GM12878 (cell line): ENCODE results near the gene BPIFB3. TPM values are rescaled to one million over a fixed set of nuclear protein-coding genes. Genes with fewer than 3 reads are reported as not detected.

Source experiments
- ATAC-seq: fragments of 200-7000 bp; cut with Tn5 transposase; 3 replicates; pipeline ENCODE4 v1.9.1; 2020; ENCODE audit warnings: mild to moderate bottlenecking, moderate library complexity
- BruUV-seq: library from RNA; stranded (reverse); fragments of 400-500 nt; replicated peaks from 2 replicates; lab custom pipeline; 2021; lab: Mats Ljungman, UMichigan
- CTCF ChIA-PET: fragments of 300-600 bp; sonication (Branson Sonifier 250); formaldehyde crosslinking; extraction: SDS; loops from one replicate; lab custom pipeline; 2021; ENCODE audit warnings: inconsistent platforms; lab: Yijun Ruan, JAX
- POLR2A ChIA-PET: fragments of 350-600 bp; formaldehyde crosslinking; extraction: SDS; loops from one replicate; lab custom pipeline; 2021; ENCODE audit warnings: inconsistent platforms; lab: Charles Lee
- RAD21 ChIA-PET: fragments of 300-600 bp; sonication (Branson Sonifier 250); formaldehyde crosslinking; loops from one replicate; lab custom pipeline; 2023; ENCODE audit warnings: antibody characterized with exemption; ENCODE audit not compliant: unreplicated experiment; lab: Charles Lee
- SMC1A ChIA-PET: fragments of 300-600 bp; sonication (Branson Sonifier 250); formaldehyde crosslinking; loops from one replicate; lab custom pipeline; 2023; ENCODE audit not compliant: unreplicated experiment, uncharacterized antibody; lab: Charles Lee
- DNase-seq: peaks from one replicate; pipeline ENCODE4 v3.0.0-alpha.2; 2011; ENCODE audit warnings: low read depth, low spot score
- FAIRE-seq: peaks from 3 replicates; lab custom pipeline; 2011; peaks lifted over from hg19 to GRCh38; lab: Jason Lieb, UNC
- H2AFZ ChIP-seq: 2 replicates; pipeline ENCODE4 v1.6.0; 2011; ENCODE audit warnings: low read depth, low read length, control low read depth; ENCODE audit not compliant: control insufficient read depth
- H3K27ac ChIP-seq: 2 replicates; pipeline ENCODE4 v1.5.1; 2011; ENCODE audit warnings: control low read depth; ENCODE audit not compliant: control insufficient read depth, insufficient read depth
- H3K27me3 ChIP-seq, 2 experiments: replicated peaks in 1 of 2; 2 replicates each; pipeline versions ENCODE4 v1.6.0 to v1.6.1; 2011; ENCODE audit warnings: low read length in 1 of 2; ENCODE audit not compliant: control insufficient read depth in 2 of 2, insufficient read depth in 2 of 2
- H3K36me3 ChIP-seq, 2 experiments: 2 replicates each; pipeline ENCODE4 v1.5.1; 2011; ENCODE audit warnings: low read length in 1 of 2; ENCODE audit not compliant: control insufficient read depth in 2 of 2, insufficient read depth in 2 of 2
- H3K4me1 ChIP-seq: 2 replicates; pipeline ENCODE4 v1.6.1; 2011; ENCODE audit warnings: mild to moderate bottlenecking, low read length, moderate library complexity, mixed read lengths; ENCODE audit not compliant: control insufficient read depth, insufficient read depth
- H3K4me2 ChIP-seq: 2 replicates; pipeline ENCODE4 v1.6.0; 2011; ENCODE audit warnings: control low read depth; ENCODE audit not compliant: control insufficient read depth, insufficient read depth
- H3K4me3 ChIP-seq: fragments of 200-600 bp; sonication (generic); 2 replicates; pipeline ENCODE4 v1.5.1; 2016
- H3K79me2 ChIP-seq: 2 replicates; pipeline ENCODE4 v1.6.0; 2011; ENCODE audit warnings: low read length; ENCODE audit not compliant: control insufficient read depth, insufficient read depth
- H3K9ac ChIP-seq: 2 replicates; pipeline ENCODE4 v1.8.0; 2011; ENCODE audit warnings: low read length, control low read depth, mixed read lengths; ENCODE audit not compliant: control insufficient read depth, insufficient read depth
- H3K9me3 ChIP-seq: replicated peaks from 3 replicates; pipeline ENCODE4 v1.5.1; 2011; ENCODE audit warnings: mild to moderate bottlenecking, low read length; ENCODE audit not compliant: control insufficient read depth, insufficient read depth
- H4K20me1 ChIP-seq: 2 replicates; pipeline ENCODE4 v1.6.0; 2011; ENCODE audit not compliant: control insufficient read depth, insufficient read depth
- BCL3 ChIP-seq: IDR thresholded peaks from 2 replicates; pipeline ENCODE4 v1.6.1; 2011; ENCODE audit warnings: borderline replicate concordance, low read depth, mild to moderate bottlenecking, moderate library complexity, low read length; ENCODE audit not compliant: insufficient read depth, poor library complexity, severe bottlenecking
- DPF2 ChIP-seq: fragments of 450-650 bp; IDR thresholded peaks from 2 replicates; pipeline ENCODE4 v1.6.1; 2017; ENCODE audit warnings: mild to moderate bottlenecking
- GABPA ChIP-seq: IDR thresholded peaks from 2 replicates; pipeline ENCODE4 v1.6.1; 2014; ENCODE audit warnings: antibody characterized with exemption, low read depth, mild to moderate bottlenecking, inconsistent platforms
- JUNB ChIP-seq: IDR thresholded peaks from 2 replicates; pipeline ENCODE4 v1.6.1; 2016; ENCODE audit warnings: antibody characterized with exemption, mild to moderate bottlenecking
- PAX8 ChIP-seq: fragments of 450-650 bp; IDR thresholded peaks from 2 replicates; pipeline ENCODE4 v1.6.1; 2017; ENCODE audit warnings: mild to moderate bottlenecking, moderate library complexity
- POLR2AphosphoS5 ChIP-seq: IDR thresholded peaks from 2 replicates; pipeline ENCODE4 v1.6.1; 2011; ENCODE audit warnings: mild to moderate bottlenecking, low read length, inconsistent platforms
- RCOR1 ChIP-seq: conservative IDR thresholded peaks from 2 replicates; pipeline ENCODE4 v1.6.1; 2012; ENCODE audit warnings: low read depth, low read length, improper control_type of control experiment
- SP1 ChIP-seq: IDR thresholded peaks from one replicate; pipeline ENCODE4 v1.6.1; 2011; ENCODE audit warnings: low read depth, low read length
- USF2 ChIP-seq: IDR thresholded peaks from 2 replicates; pipeline ENCODE4 v1.6.1; 2011; ENCODE audit warnings: low read depth, low read length, improper control_type of control experiment, borderline replicate concordance
- YBX1 ChIP-seq: fragments of 450-650 bp; IDR thresholded peaks from 2 replicates; pipeline ENCODE4 v1.6.1; 2016; ENCODE audit warnings: antibody characterized with exemption
- ZNF217 ChIP-seq: fragments of 450-650 bp; IDR thresholded peaks from 2 replicates; pipeline ENCODE4 v1.6.1; 2017; ENCODE audit warnings: antibody characterized with exemption, mild to moderate bottlenecking
- ZNF384 ChIP-seq: IDR thresholded peaks from 2 replicates; pipeline ENCODE4 v1.6.1; 2012; ENCODE audit warnings: low read depth, mild to moderate bottlenecking, low read length, improper control_type of control experiment, borderline replicate concordance
- ZNF622 ChIP-seq: fragments of 450-650 bp; IDR thresholded peaks from 2 replicates; pipeline ENCODE4 v1.6.1; 2017; ENCODE audit warnings: mild to moderate bottlenecking, inconsistent platforms
- WGBS: methylation state at CpG from one replicate; pipeline ENCODE4 v1.1.6; 2016; ENCODE audit warnings: low lambda C conversion rate; ENCODE audit not compliant: insufficient replicate concordance, insufficient coverage; ENCODE audit errors: missing lambda C conversion rate; 5-methylcytosine and 5-hydroxymethylcytosine counted together
- in situ Hi-C: fragments of 300-500 bp; cut with MboI; formaldehyde crosslinking; loops from 9 replicates; pipeline ENCODE4 v1.14.3; 2018; ENCODE audit warnings: mixed read lengths
- intact Hi-C: fragments of 100-400 bp; cut with micrococcal nuclease; formaldehyde crosslinking; loops from one replicate; pipeline ENCODE4 v1.14.2; 2022; ENCODE audit not compliant: unreplicated experiment
- polyA plus RNA-seq, 11 experiments: library from polyadenylated mRNA; depleted of rRNA in 4 of 11; unstranded in 6 of 11; stranded (reverse) in 5 of 11; fragments of >200 nt; fragmentation: Nextera tagmentation in 4 of 11; fragmentation: Illumina TruSeq in 1 of 11; extraction: Ambion mirVana in 4 of 11; extraction: Trizol in 1 of 11; gene quantifications; 1 replicate in 1 of 11; 2 replicates in 10 of 11; pipeline versions ENCODE4 v1.2.1 to v1.2.3, GENCODE V29; 2011 to 2016; ENCODE audit warnings: inconsistent platforms in 2 of 11, missing spikeins in 2 of 11, low read depth in 1 of 11
- total RNA-seq, 4 experiments: library from RNA; depleted of rRNA in 3 of 4; stranded (reverse); fragments of >200 nt in 3 of 4; fragmentation: Illumina TruSeq in 1 of 4; extraction: Trizol in 1 of 4; gene quantifications; 2 replicates each; pipeline versions ENCODE4 v1.2.1 to v1.2.3, GENCODE V29; 2013 to 2021

BPIFB3 gene
- total and polyA plus RNA-seq, 10 of the 15 experiments (the other 5 are each of a cell fraction or from before 2014, with no cell fraction given), result not detected

GRCh38 chr20:33033381-33033780 lies 20.3 kb upstream of the BPIFB3 start:
- ChIA-PET CTCF (no interaction called here), RAD21 (no interaction called here), POLR2A (no interaction called here), SMC1A (no interaction called here)
- TF ChIP-seq DPF2 (no peak), BCL3 (no peak), RCOR1 (no peak), POLR2AphosphoS5 (no peak), ZNF384 (no peak), GABPA (no peak), SP1 (no peak), YBX1 (no peak), PAX8 (no peak), ZNF217 (no peak), ZNF622 (no peak), USF2 (no peak), JUNB (no peak)
- BruUV-seq, result no TSS peak
- H3K27ac ChIP-seq, result no peak overlapping the region
- no peaks in the 10 kb centered on the region for H3K9me3 ChIP-seq
- no peak overlapping the region for H3K9ac ChIP-seq
- WGBS, result 28% methylated on average over 5 of the region's 5 CpGs
- in situ Hi-C loops (no loop called here), intact Hi-C loops (no loop called here)
- no peak for ATAC-seq
- no peaks in the 10 kb centered on the region for H3K36me3 ChIP-seq
- no peak overlapping the region for H2AFZ ChIP-seq
- DNase-seq, result no peak
- peaks cover 0 to 1% of the 10 kb centered on the region in 2 experiments; a peak in 1 of 4 replicates for H3K27me3 ChIP-seq
- no peaks in the 10 kb centered on the region for H4K20me1 ChIP-seq
- no peak for FAIRE-seq
- no peak overlapping the region for H3K4me3 ChIP-seq
- no peaks in the 10 kb centered on the region for H3K79me2 ChIP-seq
- H3K4me2 ChIP-seq, result no peak overlapping the region
- no peaks in the 10 kb centered on the region for H3K4me1 ChIP-seq
